GM21423 (cell line): Measurements from ENCODE around the gene OR6C70.

Source experiments
- ATAC-seq: cut with Tn5 transposase; IDR thresholded peaks from one replicate; pipeline ENCODE4 v1.9.1; 2021; ENCODE audit warnings: mild to moderate bottlenecking, moderate library complexity; ENCODE audit not compliant: unreplicated experiment

OR6C70 gene

DNA sequence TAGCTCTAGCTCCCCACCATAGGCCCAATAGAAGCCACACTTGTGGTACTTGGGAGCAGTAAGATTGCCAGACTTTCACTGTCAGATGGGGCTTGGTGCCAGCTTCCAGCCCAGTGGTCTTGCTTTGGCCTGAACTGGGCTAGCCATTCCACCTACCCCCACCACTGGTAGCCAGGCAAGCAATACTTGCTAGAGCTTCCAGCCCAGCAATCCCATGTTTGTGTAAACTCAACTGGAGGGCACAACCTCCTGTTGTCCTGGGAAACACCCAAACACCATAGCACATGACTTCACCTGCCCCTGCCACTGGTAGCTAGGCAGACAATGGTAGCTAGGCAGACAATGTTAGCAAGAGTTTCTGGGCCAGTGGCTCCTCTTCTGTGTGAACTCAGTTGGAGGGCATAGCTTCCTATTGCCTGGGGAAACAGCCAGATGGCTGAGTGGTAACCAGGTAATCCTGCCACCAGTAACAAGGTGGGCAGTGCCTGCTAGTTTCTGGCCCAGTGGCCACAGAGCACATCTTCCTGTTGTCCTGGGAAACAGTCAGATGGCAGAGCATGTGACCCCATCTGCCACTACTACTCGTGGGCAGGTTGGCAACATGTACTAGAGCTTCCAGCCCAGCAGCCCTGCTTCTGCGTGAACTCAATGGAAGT, 49.5 kb downstream of the OR6C70 start:
- ATAC-seq: no peak
